ENCODE measurements around the gene FARSA.

- no peak for TF ChIP-seq POLR2AphosphoS5 (IDR thresholded peaks at IDR 0.05; ENCODE audit: low read depth, low read length)
- no peak for TF ChIP-seq REST (IDR thresholded peaks at IDR 0.05; ENCODE audit: insufficient read depth in 1 of 2, low read depth in 2 of 2, low read length in 2 of 2)
Measured at GRCh38 chr19:12885749-12886650, 47.5 kb downstream of the FARSA start.
